Measurements from ENCODE around the gene EFCAB6.
A peak's percentile ranks its signal among the peaks of the same experiment; 100 is the strongest.

Gene EFCAB6

DNA sequence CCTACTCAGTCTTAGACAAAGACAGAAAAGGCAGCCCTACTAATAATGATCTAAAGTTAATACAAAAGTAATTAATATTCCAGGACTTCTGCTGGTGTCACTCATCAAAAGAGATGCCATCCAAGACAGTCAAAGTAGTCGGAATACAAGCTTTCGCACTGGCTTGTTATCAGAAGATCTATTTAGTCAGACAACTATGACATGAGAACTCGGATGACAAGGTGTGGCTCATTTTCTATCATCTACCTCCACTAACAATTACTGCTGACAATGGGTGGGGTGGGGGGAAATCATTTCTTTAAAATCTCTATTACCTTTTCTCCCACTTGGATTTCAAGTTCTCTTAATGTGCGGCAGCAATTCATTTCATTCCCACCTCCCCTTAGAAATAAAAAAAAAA lies 56.7 kb downstream of the EFCAB6 start:
- in situ Hi-C loops (cut with MboI; ENCODE audit: low pct_unique_long_range_greater_than_20kb, low sequenced_read_pairs, unreplicated experiment) = no loop called here
- no peak for DNase-seq (ENCODE audit: low spot score)
- TF ChIP-seq, protein P1, sequence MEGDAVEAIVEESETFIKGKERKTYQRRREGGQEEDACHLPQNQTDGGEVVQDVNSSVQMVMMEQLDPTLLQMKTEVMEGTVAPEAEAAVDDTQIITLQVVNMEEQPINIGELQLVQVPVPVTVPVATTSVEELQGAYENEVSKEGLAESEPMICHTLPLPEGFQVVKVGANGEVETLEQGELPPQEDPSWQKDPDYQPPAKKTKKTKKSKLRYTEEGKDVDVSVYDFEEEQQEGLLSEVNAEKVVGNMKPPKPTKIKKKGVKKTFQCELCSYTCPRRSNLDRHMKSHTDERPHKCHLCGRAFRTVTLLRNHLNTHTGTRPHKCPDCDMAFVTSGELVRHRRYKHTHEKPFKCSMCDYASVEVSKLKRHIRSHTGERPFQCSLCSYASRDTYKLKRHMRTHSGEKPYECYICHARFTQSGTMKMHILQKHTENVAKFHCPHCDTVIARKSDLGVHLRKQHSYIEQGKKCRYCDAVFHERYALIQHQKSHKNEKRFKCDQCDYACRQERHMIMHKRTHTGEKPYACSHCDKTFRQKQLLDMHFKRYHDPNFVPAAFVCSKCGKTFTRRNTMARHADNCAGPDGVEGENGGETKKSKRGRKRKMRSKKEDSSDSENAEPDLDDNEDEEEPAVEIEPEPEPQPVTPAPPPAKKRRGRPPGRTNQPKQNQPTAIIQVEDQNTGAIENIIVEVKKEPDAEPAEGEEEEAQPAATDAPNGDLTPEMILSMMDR (IDR thresholded peaks at IDR 0.05; ENCODE audit: extremely low read depth, insufficient read depth, missing control alignments) = no peak

DNA sequence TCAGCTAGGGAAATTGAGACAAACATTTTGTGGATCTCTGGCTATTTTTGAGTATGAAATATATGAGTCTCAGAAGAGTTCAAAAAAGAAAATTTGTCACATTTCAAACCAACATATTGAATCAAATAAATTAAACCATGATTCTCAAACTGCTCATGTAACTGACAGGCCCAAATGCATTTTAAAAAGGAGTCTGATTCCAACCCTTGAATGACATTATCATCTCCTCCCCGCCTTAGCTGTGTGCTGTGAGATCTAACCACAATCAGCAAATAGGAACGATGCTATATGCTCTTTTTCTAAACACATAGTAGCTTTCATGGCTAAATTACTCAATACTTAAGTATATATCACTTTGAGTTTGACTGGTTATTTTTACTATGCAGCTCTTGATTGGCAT lies 57.1 kb downstream of the EFCAB6 start:
- no peak for DNase-seq (ENCODE audit: low spot score)
- in situ Hi-C loops (cut with MboI; ENCODE audit: low pct_unique_long_range_greater_than_20kb, low sequenced_read_pairs, unreplicated experiment) = no loop called here
- TF ChIP-seq, protein P1 (IDR thresholded peaks at IDR 0.05; ENCODE audit: extremely low read depth, insufficient read depth, missing control alignments) = no peak

DNA sequence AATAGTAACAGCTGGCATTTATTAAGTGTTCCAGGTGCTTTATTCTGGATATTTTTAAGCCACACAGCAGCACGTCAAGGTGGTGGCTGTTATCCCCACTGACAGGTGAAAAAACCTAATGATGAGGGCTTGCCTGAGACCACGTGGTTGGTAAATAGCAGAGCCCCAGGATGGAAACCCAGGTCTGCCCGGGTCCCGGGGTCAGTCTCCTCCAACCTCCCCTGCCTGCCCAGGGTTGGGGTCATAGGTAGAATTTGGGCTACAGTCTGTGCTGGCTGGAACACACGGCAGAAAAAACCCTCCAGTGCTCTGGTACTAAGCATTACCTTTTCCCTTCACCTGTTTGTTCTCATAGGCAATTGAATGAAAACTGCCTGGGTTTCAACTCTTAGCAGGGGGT lies 57.9 kb downstream of the EFCAB6 start:
- TF ChIP-seq, protein P1 (IDR thresholded peaks at IDR 0.05; ENCODE audit: extremely low read depth, insufficient read depth, missing control alignments) = no peak
- DNase-seq (ENCODE audit: low spot score) = no peak
- in situ Hi-C loops (cut with MboI; ENCODE audit: low pct_unique_long_range_greater_than_20kb, low sequenced_read_pairs, unreplicated experiment) = no loop called here

DNA sequence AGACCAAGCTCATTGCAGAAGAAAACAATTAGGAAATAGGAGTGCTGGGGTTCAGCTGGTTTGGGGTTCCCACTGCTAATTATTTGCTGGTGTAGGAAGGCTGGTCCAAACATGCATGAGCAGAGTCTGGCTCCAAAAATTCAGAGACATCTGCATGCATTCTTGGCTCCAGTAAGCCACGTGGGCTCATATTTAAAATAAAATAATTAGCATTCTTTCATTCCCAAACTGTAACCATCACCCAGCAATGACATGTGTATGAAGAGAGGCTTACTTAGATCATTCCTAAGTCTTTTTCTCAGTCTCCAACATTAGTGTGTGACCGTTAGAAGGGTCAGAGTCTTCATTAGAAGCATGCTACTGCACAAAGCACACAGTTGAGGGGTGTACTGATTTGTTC lies 58.4 kb downstream of the EFCAB6 start:
- TF ChIP-seq, protein P1 (IDR thresholded peaks at IDR 0.05; ENCODE audit: extremely low read depth, insufficient read depth, missing control alignments) = no peak
- no peak for DNase-seq (ENCODE audit: low spot score)
- in situ Hi-C loops (cut with MboI; ENCODE audit: low pct_unique_long_range_greater_than_20kb, low sequenced_read_pairs, unreplicated experiment) = no loop called here

DNA sequence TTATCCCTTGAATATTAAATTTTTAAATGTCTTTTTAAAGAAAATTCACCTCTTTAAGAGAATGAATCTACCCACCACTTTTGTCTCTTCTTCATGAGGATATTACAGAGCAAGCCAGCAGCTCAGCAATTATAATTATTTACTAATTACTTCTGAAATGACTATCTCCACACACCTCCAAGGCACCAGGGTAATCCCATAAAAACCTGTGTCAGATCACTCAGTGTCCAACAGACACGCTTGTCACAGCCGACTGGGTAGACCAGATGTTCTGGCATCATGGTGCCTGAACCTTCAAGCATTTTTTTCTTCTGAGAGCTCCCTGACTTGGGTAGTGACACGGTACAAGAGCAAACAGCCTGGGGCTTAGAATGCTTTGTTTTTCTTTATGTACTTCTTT lies 61.4 kb downstream of the EFCAB6 start:
- in situ Hi-C loops (cut with MboI; ENCODE audit: low pct_unique_long_range_greater_than_20kb, low sequenced_read_pairs, unreplicated experiment) = no loop called here
- DNase-seq (ENCODE audit: low spot score) = no peak
- TF ChIP-seq, protein P1 (IDR thresholded peaks at IDR 0.05; ENCODE audit: extremely low read depth, insufficient read depth, missing control alignments) = no peak

DNA sequence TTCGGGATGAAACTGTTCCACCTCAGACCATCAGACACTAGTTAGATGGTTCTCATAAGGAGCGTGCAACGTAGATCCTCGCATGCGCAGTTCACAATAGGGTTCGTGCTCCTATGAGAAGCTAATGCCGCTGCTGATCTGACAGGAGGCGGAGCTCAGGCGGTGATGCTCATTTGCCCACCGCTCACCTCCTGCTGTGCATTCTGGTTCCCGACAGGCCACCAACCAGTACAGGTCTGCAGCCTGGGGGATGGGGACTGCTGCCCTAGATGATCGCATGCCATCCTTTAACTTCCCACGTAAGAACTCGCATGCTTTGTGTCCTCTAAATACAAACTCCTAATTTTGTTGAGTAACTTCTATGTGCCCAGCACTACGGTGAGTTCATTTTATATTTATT lies 62.6 kb downstream of the EFCAB6 start:
- TF ChIP-seq, protein P1 (IDR thresholded peaks at IDR 0.05; ENCODE audit: extremely low read depth, insufficient read depth, missing control alignments) = no peak
- no peak for DNase-seq (ENCODE audit: low spot score)
- in situ Hi-C loops (cut with MboI; ENCODE audit: low pct_unique_long_range_greater_than_20kb, low sequenced_read_pairs, unreplicated experiment) = no loop called here

DNA sequence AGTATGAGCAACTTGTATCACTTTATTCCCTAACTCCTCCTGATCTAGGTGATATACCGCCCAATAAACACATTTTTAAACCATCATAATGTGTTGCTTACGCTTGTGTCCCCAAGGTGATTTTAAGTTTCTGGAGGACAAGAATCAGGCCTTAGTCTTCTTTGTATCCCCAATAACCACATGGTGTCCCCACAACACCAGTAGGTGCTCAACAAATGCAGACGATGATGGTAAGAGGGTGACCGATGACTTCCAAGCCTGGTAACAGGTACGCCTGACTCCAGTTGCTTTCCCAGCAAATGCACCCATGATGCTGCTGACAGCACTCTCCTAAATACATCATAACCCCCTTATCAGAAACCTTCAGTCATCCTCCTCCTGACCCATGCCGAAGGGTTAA lies 64.2 kb downstream of the EFCAB6 start:
- in situ Hi-C loops (cut with MboI; ENCODE audit: low pct_unique_long_range_greater_than_20kb, low sequenced_read_pairs, unreplicated experiment) = no loop called here
- DNase-seq (ENCODE audit: low spot score) = no peak
- TF ChIP-seq, protein P1 (IDR thresholded peaks at IDR 0.05; ENCODE audit: extremely low read depth, insufficient read depth, missing control alignments) = peak; percentile 14
